ENCODE data around the gene AKNAD1.

The AKNAD1 gene

GRCh38 chr1:108854221-108855019 is 2.5 kb downstream of the AKNAD1 start:
- H3K4me3 ChIP-seq (ENCODE audit: low read depth, low read length) = no peak overlapping the region
- no peak for TF ChIP-seq CTCF (conservative IDR thresholded peaks at IDR 0.05; ENCODE audit: low read depth, low read length)
- DNase-seq (ENCODE audit: low read depth) = no peak

- DNase-seq (ENCODE audit: low read depth) = peak; percentile 72
- no peak overlapping the region for H3K4me3 ChIP-seq (ENCODE audit: low read depth, low read length)
- no peak for TF ChIP-seq CTCF (conservative IDR thresholded peaks at IDR 0.05; ENCODE audit: low read depth, low read length)
These were observed 4.5 kb downstream of the AKNAD1 start for GRCh38 chr1:108852221-108852975.

- peak; percentile 28 for DNase-seq (ENCODE audit: low read depth)
- TF ChIP-seq CTCF (conservative IDR thresholded peaks at IDR 0.05; ENCODE audit: low read depth, low read length) = no peak
- H3K4me3 ChIP-seq (ENCODE audit: low read depth, low read length) = no peak overlapping the region
These were observed 5.3 kb downstream of the AKNAD1 start for GRCh38 chr1:108851567-108851966.

- no peak for DNase-seq (ENCODE audit: low read depth)
- H3K4me3 ChIP-seq (ENCODE audit: low read depth, low read length) = no peak overlapping the region
- TF ChIP-seq CTCF (conservative IDR thresholded peaks at IDR 0.05; ENCODE audit: low read depth, low read length) = no peak
These were observed 6.0 kb downstream of the AKNAD1 start for GRCh38 chr1:108850929-108851328.

- no peak overlapping the region for H3K4me3 ChIP-seq (ENCODE audit: low read depth, low read length)
- TF ChIP-seq CTCF (conservative IDR thresholded peaks at IDR 0.05; ENCODE audit: low read depth, low read length) = no peak
- DNase-seq (ENCODE audit: low read depth) = no peak
These were observed 8.1 kb downstream of the AKNAD1 start for GRCh38 chr1:108848806-108849205.

- DNase-seq (ENCODE audit: low read depth) = no peak
- no peak for TF ChIP-seq CTCF (conservative IDR thresholded peaks at IDR 0.05; ENCODE audit: low read depth, low read length)
- no peak overlapping the region for H3K4me3 ChIP-seq (ENCODE audit: low read depth, low read length)
These were observed 9.4 kb downstream of the AKNAD1 start for GRCh38 chr1:108847494-108847893.
